Activated B cell treated with CpG ODN at 0.5 μM for 24 hours (primary cell): ENCODE data around the gene POLR2F. TPM values are rescaled to one million over a fixed set of nuclear protein-coding genes. Genes with fewer than 3 reads are reported as not detected.
A peak's percentile ranks its signal among the peaks of the same experiment; 100 is the strongest.
"Not testable (repeated sequence)": the region's sequence is repeated elsewhere in the genome, so short reads cannot be mapped to it uniquely, and the experiment has no call there.

Source experiments
- ATAC-seq: fragments of 200-7000 bp; cut with Tn5 transposase; one replicate; pipeline ENCODE4 v1.10.0; 2021; ENCODE audit warnings: low read depth, mild to moderate bottlenecking, moderate library complexity
- CTCF ChIA-PET: fragments of 350-600 bp; sonication (Branson Sonifier 250); formaldehyde crosslinking; loops from one replicate; lab custom pipeline; 2021; ENCODE audit warnings: antibody characterized with exemption; lab: Charles Lee
- POLR2A ChIA-PET: fragments of 350-600 bp; sonication (Branson Sonifier 250); formaldehyde crosslinking; loops from one replicate; lab custom pipeline; 2021; ENCODE audit warnings: antibody characterized with exemption; lab: Charles Lee
- DNase-seq: peaks from one replicate; pipeline ENCODE4 v3.0.0; 2022
- H3K27ac Mint-ChIP-seq: one replicate; pipeline ENCODE4 v1.8.0; 2020; ENCODE audit warnings: mixed read lengths
- H3K27me3 Mint-ChIP-seq: one replicate; pipeline ENCODE4 v1.8.0; 2021; ENCODE audit warnings: mixed read lengths
- H3K36me3 Mint-ChIP-seq: one replicate; pipeline ENCODE4 v1.8.0; 2021; ENCODE audit warnings: low read depth, mixed read lengths
- H3K4me1 Mint-ChIP-seq: one replicate; pipeline ENCODE4 v1.8.0; 2021; ENCODE audit warnings: mixed read lengths
- H3K4me3 Mint-ChIP-seq: one replicate; pipeline ENCODE4 v1.8.0; 2020; ENCODE audit warnings: mild to moderate bottlenecking, mixed read lengths
- H3K9me3 Mint-ChIP-seq: one replicate; pipeline ENCODE4 v1.8.0; 2020; ENCODE audit warnings: mixed read lengths
- intact Hi-C: fragments of 100-400 bp; cut with micrococcal nuclease; formaldehyde crosslinking; loops from one replicate; pipeline ENCODE4 v1.15.1; 2024
- total RNA-seq: library from RNA; stranded (reverse); gene quantifications from 2 replicates; pipeline ENCODE4 v1.2.3, GENCODE V29; 2022
- TF ChIP-seq, protein P1 (sequence below): fragments of 200-600 bp; IDR thresholded peaks from one replicate; pipeline ENCODE4 v1.8.0; 2022; ENCODE audit warnings: antibody characterized with exemption, mild to moderate bottlenecking

Gene POLR2F
- total RNA-seq, 1 donor from 2014 or later: 47.8 TPM

DNA sequence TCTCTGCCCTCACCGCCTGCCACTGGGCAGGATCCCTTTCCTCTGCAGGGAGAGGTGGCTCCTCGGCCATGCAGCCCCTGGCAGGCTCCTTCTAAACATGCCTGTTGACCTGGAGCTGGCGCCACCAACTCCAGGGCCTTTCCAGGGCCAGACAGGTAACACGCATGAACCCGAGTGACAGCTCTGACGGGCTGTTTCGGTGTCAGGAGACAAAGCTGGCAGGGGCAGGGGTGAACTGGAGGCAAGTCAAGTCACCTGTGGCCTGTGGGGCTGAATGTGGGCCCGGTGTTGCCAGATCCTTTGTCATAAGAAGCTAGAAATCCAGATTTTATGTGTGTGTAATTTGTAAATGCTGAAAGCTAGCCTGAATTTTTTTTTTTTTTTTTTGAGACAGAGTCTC, 11.4 kb upstream of the POLR2F start:
- intact Hi-C loops: no loop called here
- POLR2A ChIA-PET: no interaction called here
- no peaks in the 10 kb centered on the region for H3K9me3 Mint-ChIP-seq

DNA sequence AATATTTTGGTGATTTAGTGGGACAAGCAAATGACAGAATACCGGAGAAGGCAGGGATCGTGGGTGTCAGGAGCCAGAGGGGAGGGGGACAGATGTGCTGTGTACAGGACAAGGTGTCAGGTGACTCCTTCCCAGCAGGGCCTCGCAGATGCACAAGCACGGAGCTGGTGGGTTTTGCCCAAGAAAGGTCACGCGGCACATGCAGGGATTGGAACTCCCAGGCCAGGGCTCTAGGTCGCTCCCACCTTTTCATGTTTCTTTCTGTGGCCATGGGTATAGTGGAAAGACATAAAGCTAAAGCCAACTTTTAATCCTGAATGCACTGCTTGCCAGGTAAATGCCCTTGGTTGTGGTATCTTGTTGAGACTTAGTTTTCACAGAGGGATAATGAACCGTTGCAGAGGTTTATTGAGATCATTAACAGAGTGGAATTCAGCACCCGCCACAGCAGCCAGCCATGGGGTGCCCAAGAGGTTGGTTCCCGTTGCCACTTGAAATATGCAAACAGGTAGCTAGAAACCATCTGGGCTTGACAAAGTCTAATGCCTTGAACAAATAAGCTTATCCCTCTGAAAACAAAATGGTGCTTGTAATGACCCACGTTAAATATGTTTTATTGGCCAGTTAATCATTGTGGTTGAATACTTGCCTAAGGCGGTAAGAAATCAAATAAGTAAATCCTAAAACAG, 10.2 kb upstream of the POLR2F start:
- TF ChIP-seq, protein P1, sequence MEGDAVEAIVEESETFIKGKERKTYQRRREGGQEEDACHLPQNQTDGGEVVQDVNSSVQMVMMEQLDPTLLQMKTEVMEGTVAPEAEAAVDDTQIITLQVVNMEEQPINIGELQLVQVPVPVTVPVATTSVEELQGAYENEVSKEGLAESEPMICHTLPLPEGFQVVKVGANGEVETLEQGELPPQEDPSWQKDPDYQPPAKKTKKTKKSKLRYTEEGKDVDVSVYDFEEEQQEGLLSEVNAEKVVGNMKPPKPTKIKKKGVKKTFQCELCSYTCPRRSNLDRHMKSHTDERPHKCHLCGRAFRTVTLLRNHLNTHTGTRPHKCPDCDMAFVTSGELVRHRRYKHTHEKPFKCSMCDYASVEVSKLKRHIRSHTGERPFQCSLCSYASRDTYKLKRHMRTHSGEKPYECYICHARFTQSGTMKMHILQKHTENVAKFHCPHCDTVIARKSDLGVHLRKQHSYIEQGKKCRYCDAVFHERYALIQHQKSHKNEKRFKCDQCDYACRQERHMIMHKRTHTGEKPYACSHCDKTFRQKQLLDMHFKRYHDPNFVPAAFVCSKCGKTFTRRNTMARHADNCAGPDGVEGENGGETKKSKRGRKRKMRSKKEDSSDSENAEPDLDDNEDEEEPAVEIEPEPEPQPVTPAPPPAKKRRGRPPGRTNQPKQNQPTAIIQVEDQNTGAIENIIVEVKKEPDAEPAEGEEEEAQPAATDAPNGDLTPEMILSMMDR: no peak
- DNase-seq: no peak
- POLR2A ChIA-PET: no interaction called here

More for the DNA sequence above, 11.4 kb upstream of the POLR2F start:
- TF ChIP-seq, protein P1: no peak
- DNase-seq (no peak), ATAC-seq (no peak)
- no peaks in the 10 kb centered on the region for H3K4me1 Mint-ChIP-seq
- no peak overlapping the region for H3K27ac Mint-ChIP-seq
- no peak overlapping the region for H3K4me3 Mint-ChIP-seq
- H3K27me3 Mint-ChIP-seq: no peaks in the 10 kb centered on the region
- peaks cover 26% of the 10 kb centered on the region for H3K36me3 Mint-ChIP-seq
- CTCF ChIA-PET: no interaction called here

GRCh38 chr22:37943825-37944198, 9.7 kb upstream of the POLR2F start:
- ATAC-seq (no peak), DNase-seq (no peak)
- POLR2A ChIA-PET: no interaction called here
- Mint-ChIP-seq H3K4me1 (no peaks in the 10 kb centered on the region), H3K27ac (no peak overlapping the region), H3K36me3 (peaks cover 18% of the 10 kb centered on the region), H3K27me3 (no peaks in the 10 kb centered on the region), H3K9me3 (no peaks in the 10 kb centered on the region), H3K4me3 (no peak overlapping the region)
- intact Hi-C loops: no loop called here
- CTCF ChIA-PET: no interaction called here
- TF ChIP-seq, protein P1: no peak

More for the DNA sequence above, 10.2 kb upstream of the POLR2F start:
- no peak for ATAC-seq
- intact Hi-C loops: no loop called here
- Mint-ChIP-seq H3K27ac (no peak overlapping the region), H3K27me3 (no peaks in the 10 kb centered on the region), H3K9me3 (no peaks in the 10 kb centered on the region), H3K36me3 (peaks cover 18% of the 10 kb centered on the region), H3K4me1 (no peaks in the 10 kb centered on the region), H3K4me3 (no peak overlapping the region)
- CTCF ChIA-PET: no interaction called here

DNA sequence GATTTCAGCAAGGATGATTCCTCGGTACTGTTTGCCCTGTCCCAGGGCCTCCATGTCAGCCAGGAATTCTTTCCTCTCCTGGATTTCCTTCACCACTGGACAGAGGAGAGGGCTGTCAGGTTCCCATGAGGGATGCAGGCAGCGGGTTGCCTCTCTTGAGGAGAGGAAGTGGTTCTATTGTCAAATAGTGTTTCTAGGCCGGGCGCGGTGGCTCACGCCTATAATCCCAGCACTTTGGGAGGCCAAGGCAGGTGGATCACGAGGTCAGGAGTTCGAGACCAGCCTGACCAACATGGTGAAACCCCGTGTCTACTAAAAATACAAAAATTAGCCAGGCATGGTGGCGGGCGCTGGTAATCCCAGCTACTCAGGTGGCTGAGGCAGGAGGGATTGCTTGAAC, 9.1 kb upstream of the POLR2F start:
- H3K4me1 Mint-ChIP-seq, DNase-seq, CTCF ChIA-PET, ATAC-seq, H3K27me3 Mint-ChIP-seq, intact Hi-C loops, POLR2A ChIA-PET, H3K4me3 Mint-ChIP-seq, H3K27ac Mint-ChIP-seq, H3K9me3 Mint-ChIP-seq: not testable (repeated sequence)
- peaks cover 18% of the 10 kb centered on the region for H3K36me3 Mint-ChIP-seq

DNA sequence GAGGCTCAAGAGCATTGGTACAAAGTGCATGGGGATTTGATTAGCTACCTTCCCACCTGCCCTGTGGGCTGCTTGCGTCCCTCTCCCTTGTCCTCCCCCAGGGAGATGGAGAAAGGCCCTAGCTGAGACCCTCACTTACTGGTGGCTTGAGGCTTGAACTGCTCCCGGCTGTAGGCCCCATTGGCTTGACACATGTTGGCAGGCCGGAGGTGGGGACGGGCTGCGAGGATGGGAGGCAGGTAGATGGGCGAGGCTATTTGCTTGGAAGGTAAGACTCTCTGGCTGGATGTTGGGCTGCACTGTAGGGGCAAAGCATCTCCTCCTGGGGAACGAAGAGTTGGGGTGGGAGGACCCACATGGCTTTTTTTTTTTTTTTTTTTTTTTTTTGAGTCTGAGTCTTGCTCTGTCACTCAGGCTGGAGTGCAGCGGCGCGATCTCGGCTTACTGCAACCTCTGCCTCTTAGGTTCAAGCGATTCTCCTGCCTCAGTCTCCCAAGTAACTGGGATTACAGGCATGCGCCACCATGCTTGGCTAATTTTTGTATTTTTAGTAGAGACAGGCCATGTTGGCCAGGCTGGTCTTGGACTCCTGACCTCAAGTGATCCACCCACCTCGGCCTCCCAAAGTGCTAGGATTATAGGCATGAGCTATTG, 6.2 kb upstream of the POLR2F start:
- H3K4me3 Mint-ChIP-seq, H3K9me3 Mint-ChIP-seq, DNase-seq, H3K27ac Mint-ChIP-seq, CTCF ChIA-PET, intact Hi-C loops, H3K36me3 Mint-ChIP-seq, POLR2A ChIA-PET, H3K27me3 Mint-ChIP-seq, H3K4me1 Mint-ChIP-seq, ATAC-seq: not testable (repeated sequence)

- no peak for ATAC-seq
- CTCF ChIA-PET: interaction anchor here (1.3 kb wide), 1 partner anchor 20 kb away, joined by 3 read pairs; no protein-coding TSS in a partner anchor
- no peak for DNase-seq
- Mint-ChIP-seq H3K27me3 (peaks cover 14% of the 10 kb centered on the region), H3K4me3 (no peak overlapping the region), H3K4me1 (peaks cover 26% of the 10 kb centered on the region), H3K9me3 (no peaks in the 10 kb centered on the region), H3K27ac (no peak overlapping the region), H3K36me3 (peaks cover 8% of the 10 kb centered on the region)
- TF ChIP-seq, protein P1: no peak
- intact Hi-C loops: loop anchor here (5.0 kb wide), 1 partner anchor 344 kb away; the partner anchor contains the start of gene GGA1
- POLR2A ChIA-PET: interaction anchor here (0.5 kb wide), 1 partner anchor 318 kb away, joined by 3 read pairs; no protein-coding TSS in a partner anchor
Measured at GRCh38 chr22:37951305-37951704, 2.2 kb upstream of the POLR2F start.

- Mint-ChIP-seq H3K4me1 (peaks cover 30% of the 10 kb centered on the region), H3K36me3 (peaks cover 20% of the 10 kb centered on the region), H3K4me3 (peak overlapping the region; percentile 100), H3K27me3 (peaks cover 14% of the 10 kb centered on the region)
- ATAC-seq, H3K9me3 Mint-ChIP-seq, DNase-seq, H3K27ac Mint-ChIP-seq, POLR2A ChIA-PET: not testable (repeated sequence)
- intact Hi-C loops: loop anchor here (1.0 to 5.0 kb wide), 4 partner anchors 18 to 345 kb away; partner anchors contain the start of genes ANKRD54, EIF3L and GGA1
- CTCF ChIA-PET: interaction anchor here (1.3 kb wide), 1 partner anchor 21 kb away, joined by 3 read pairs; no protein-coding TSS in a partner anchor
Measured at GRCh38 chr22:37952629-37953028, 870 bp upstream of the POLR2F start.
